NCI-H345 (cell line): Measurements from ENCODE around the gene RPEL1.

Experiments
- DNase-seq: peaks from one replicate; lab custom pipeline; 2025; lab: John Stamatoyannopoulos, UW

Gene RPEL1

DNA sequence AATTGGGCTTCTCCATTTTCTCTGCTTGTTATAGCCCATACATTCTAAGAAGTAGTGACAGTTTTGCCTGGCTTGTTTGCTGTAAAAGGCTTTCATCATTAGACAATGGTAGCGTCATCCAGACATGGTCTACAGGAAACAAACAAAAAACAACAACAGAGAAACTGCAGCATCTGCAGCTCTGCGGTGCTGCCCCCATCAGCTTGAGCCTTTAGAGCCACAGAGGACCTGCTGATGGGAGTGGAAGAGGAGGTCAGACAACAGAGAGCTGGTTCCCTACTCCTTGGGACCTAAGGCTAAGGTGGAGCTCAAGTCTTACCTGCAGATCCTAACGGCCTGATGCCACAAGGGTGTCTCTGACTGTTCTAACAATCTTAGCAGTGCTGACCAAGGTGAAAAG is 34.3 kb downstream of the RPEL1 start:
- DNase-seq: no peak

DNA sequence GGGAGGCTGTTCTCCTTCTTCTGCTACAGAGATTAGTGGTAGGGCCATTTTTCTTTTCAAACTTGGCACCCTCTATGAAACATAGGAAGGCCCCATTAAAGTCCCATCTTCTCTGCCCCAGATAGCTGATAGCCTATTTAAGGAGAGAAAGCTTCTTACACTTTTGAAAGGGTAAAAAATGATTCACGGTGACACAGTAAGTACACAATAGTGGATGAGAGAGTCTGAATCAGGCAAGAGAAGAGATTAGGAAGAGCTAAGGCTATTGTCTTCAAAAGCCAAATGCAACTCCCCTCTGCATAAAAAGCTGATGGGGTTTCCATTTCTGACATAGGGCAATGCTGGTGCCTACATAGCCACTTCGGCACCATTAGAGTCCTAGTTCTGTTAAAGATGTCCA is 34.8 kb downstream of the RPEL1 start:
- no peak for DNase-seq

DNA sequence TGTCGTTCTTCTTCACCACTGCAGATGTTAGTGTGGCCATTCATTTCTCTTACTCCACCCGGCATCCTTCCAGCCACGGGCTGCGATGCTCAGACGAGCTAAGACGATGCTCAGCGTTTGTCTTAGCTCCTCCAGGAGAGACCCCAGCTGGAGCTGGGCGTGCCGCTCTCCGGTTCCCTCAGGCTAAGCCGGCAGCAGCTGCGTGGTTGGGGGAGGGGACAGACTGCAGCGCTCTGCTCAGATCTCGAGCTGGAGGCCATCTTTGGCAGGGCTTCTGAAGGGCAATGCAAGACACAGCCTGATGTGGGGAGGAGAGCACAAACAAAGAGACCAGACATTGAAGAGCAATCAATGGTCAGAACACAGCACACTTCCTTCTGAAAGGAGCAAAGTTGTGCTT is 36.1 kb downstream of the RPEL1 start:
- DNase-seq: peak; percentile 81

DNA sequence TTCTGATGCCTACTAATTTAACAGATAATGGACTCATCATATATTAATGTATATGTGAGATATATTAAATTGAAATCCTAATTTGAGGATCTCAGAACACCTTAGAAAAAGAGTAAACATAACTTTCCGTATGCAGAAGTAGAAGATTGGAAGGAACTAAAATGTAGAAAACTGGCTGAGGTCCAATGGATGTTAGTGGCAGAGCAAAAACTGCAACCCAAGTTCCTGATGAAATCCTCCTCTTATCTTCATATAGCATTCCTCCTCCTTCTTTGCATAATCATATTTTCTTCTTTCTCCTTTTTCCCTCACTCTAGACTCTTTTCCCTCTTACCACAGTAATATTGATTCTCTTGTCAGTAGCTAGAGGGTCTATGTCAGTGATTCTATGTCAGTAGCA is 37.3 kb downstream of the RPEL1 start:
- DNase-seq: no peak

DNA sequence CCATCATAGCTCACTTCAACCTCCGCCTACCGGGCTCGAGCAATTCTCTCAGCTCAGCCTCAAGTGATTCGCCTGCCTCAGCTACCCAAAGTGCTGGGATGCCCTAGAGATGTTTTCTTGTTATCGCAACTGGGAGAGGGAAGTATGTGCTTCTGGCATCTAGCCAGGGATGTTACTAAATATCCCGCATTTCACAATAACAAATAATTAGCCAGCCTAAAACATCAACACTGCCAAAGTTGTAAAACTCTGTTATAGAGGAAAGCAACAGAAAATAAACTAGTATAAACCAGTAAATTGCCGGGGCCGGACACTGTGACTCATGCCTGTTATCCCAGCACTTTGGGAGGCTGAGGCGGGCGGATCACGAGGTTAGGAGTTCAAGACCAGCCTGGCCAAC is 38.5 kb downstream of the RPEL1 start:
- no peak for DNase-seq

DNA sequence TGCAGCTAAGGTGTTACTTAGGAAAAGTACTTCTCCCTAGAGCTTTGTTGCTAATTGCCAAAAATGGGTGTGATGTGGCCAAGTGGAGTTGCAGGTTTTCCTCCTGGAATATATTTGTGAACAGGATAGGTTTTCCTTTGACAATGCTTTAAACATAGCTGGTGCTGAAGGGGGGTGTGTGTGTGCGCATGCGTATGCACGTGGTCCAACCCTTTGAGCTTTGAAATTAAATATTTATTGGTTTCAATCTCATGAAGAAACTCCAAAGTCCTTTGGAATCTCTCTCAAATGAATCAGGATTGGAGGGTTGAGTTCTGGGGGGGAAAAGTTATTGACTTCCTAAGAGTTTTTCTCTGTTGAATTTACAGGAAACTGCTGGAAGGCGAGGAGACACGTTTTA is 42.3 kb downstream of the RPEL1 start:
- DNase-seq: no peak

DNA sequence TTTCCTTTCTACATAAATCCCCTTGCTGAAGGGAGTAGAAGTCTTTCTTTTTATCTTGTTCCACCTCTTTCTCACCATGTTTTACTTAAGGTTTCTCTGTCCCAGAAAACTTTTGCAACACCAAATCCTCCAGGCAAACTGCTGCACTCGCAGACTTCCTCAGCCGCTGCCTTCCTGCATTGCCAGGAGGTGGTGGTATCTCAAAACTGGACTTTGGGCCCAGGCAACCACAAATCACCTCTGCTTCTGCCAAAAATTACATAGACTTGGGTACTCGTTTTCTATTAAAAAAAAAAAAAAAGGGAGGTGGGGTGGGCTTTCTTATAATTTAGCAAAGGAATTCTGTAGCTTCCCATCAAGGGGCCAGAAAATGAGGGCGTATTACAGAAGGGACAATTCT is 45.9 kb downstream of the RPEL1 start:
- DNase-seq: no peak

DNA sequence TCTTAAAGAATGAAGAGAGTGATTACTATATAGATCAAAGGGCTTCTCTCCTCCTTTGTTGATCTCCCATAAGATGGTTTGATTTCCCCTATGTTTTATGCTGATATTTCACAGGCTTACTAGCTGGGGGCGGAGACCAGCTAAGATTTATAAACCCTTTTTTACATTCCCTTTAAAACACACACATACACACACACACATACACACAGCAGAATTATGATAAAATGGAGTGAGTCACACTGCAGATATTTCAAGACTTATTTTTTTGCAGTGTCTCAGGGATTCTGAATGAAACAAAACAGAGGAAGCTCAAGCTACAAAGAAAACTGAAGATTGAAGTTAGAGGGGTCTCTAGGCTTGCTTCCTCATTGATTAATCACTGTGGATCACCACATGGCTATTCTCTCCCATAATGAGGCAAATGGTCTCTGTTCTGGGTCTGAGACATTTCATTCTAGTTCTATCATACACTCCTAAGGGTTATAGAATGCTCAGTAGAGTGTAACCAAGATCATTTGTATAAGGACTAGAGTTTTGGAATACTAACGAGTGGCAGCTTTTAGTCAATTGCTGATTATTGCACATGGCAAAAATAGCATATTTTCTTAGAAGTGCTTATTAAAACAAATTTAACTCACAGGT is 49.8 kb downstream of the RPEL1 start:
- no peak for DNase-seq
